Activated naive CD4-positive, alpha-beta T cell (primary cell): Measurements from ENCODE around the gene MAPK12.

Experiments
- DNase-seq, 4 experiments: peaks; one replicate each; lab custom pipeline; 2025; lab: John Stamatoyannopoulos, UW

Gene MAPK12

GRCh38 chr22:50252082-50253045, 9.1 kb downstream of the MAPK12 start:
- DNase-seq: peak; percentile 33 to 68 (median 45)

GRCh38 chr22:50251477-50252081, 9.9 kb downstream of the MAPK12 start:
- no peak for DNase-seq

DNA sequence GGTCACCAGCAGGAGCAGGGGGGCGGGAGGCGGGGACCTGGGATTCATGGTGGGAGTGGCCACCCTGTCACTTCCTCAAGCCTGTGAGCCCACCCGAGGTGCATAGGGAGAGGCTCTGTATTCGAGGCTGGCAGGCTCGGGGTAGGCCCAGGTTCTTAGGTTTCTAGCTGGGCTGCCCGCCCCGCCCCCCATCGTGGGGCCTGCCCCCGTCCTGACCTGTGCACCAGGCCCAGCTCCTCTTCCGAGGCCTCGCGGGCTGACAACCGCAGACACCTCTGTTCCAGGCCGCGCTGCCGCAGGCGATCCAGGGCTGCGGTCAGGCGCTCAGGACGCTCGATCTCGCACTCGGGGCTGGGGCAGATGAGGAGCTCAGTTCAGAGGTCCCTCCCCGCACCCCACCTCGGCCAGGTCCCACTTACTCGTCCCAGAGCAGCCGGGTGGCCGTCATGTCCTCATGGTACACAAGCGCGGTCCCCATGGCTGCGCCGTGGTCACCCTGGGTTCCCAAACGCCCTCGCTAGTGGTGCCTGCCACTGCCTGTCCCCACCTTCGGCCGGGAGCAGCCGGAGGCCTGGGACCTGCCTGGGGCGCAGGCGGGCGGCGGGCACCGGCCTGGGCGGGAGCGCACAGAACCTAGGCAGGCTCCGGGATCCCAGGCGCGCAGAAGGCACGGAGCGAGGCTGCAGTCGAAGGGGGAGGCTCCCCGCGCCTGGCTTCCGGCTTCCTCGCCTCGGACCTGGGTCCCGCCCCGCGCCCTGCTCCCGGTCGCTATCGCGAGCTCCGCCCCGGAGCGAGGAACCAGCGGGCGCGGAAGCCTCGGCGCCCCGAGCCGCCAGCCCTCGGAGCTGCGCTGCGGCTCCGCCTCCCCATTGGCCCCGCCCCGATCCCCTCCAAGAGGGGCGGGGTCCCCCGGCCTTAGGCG, 10.7 kb downstream of the MAPK12 start, which contains the start of gene HDAC10:
Gene HDAC10, minus strand, starts transcription at position 711 of the 922 bp plus-strand sequence. Its CDS starts 233 bp downstream, at position 478.
- DNase-seq: peak in 3 of 4 experiments; percentile 47 to 77 (median 60)

GRCh38 chr22:50250249-50250554, 11.3 kb downstream of the MAPK12 start:
- no peak for DNase-seq

DNA sequence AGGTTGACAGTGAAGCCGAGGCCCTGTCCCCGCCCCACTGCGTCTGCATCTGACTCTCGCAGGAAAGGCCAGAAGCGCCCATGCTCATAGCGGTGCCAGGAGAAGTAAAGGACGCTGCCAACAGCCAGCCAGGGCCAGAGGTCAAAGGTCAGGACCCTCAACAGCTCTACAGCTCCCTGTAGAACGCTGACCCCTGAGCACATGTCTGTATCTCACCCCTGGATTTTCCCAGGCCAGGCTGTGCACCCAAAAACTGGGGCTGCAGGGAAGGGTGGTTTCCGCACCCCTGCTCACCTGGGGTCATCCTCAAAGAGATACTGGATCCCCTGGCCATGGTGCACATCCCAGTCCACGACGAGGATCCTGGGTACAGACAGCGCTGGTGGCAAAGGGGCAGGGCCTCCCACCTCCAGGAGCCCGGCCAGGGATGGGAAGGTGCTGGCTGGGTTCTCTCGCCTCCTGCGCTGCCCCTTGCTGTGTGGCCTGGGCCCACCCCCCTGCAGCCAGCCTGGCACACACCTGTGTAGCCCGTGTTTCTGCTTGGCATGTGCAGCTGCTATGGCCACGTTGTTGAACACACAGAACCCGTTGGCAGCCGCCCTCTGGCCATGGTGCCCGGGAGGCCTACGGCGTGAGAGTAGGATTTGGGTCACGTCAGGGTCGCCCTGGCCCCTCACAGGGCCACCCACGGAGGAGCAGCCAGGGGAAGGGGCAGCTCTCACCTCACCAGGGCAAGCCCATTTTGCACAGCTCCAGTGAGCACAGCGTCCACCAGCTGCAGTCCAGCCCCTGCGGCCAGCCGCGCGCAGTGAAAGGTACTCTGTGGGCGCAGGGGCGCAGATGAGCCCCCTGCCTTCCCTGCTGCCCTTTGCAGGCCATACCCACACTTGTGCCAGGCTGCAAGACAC, 11.9 kb downstream of the MAPK12 start:
- no peak for DNase-seq

GRCh38 chr22:50248196-50249081, 13.0 kb downstream of the MAPK12 start:
- DNase-seq: no peak

GRCh38 chr22:50247748-50248147, 13.7 kb downstream of the MAPK12 start:
- peak in 1 of 4 experiments; percentile 15 for DNase-seq

GRCh38 chr22:50246242-50247175, 15.0 kb downstream of the MAPK12 start:
- DNase-seq: no peak

DNA sequence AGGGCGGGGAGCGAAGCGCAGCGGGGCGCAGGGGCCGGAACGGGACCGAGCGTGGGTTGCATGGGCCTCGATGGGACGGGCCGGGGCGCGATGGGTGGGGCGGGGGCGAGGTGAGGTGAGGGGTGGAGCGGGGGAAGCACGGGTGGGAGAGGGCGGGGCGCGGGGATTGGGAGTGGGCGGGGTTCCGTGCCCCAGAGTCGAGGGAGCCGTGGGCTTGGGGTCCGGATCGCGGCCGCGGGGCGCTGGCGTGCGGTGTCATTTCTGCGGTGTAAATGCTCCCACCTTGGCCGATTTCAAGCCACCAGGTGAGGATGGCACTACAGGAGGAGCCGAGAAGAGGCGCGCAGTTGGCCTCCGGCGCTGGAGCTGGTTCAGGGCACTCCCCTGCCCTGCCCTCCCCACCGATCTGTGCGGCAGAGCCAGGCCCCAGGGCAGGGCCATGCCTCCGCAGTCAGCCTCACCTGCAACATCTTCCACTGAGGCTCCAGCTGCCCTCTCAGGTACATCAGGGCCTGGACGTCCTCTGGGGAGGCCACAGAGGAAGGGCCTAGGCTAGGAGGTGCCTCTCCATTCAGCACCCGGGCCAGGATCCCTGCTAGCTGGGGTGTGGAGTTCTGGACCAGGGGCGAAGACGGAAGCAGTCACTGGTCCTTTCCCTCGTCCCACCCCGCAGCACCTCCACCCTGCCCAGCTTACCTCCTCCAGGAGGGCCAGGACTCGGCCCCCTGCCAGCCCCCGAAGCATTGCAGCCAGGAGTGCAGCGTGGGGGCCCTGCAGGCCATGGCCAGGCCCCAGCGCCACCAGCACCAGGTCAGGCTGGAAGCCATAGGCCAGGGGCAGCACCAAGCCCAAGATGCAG, 16.0 kb downstream of the MAPK12 start:
- peak in 2 of 4 experiments; percentile 53 to 77 for DNase-seq

GRCh38 chr22:50244420-50245213, 16.9 kb downstream of the MAPK12 start, which contains the start of gene TUBGCP6:
Gene TUBGCP6 (minus strand): TSS chr22:50245023. CDS start chr22:50244459, 564 bp downstream.
- DNase-seq: peak; percentile 72 to 87 (median 80)

- no peak for DNase-seq
These were observed 17.6 kb downstream of the MAPK12 start for GRCh38 chr22:50243685-50244419.

- DNase-seq: no peak
These were observed 19.0 kb downstream of the MAPK12 start for GRCh38 chr22:50242406-50242949.

GRCh38 chr22:50238755-50239154, 22.7 kb downstream of the MAPK12 start:
- no peak for DNase-seq

DNA sequence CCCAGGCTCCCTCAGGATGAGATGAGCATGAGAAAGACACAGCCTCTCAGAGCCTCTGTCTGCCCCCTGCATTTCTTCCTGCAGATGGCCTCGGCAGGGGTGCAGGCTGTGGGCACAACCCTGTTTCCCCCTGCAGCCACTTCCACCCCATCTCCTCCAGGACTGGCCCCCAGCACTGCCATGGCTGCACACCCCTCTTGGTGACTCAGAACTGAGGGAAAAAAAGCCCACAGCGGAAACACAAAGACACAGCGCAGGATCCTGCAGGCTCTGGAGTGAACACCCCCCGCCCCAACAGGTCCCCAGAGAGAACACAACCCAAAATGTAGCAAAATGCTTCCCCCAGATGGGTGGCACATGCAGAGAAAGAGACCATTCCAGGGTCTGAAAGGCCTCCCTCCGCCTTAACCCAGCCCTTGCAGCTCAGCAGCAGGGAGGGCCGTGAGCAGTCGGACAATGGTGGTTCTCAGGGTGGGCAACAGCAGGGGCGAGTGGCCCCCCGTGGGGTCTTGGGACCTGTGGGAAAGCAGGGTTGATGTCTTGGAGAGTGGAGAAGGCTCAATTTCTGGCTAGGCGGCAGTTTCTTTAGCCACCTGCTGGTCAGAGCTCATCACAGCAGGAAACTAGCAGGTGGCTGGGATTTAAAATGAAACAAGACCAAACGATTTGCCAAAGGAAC, 24.6 kb downstream of the MAPK12 start:
- no peak for DNase-seq

DNA sequence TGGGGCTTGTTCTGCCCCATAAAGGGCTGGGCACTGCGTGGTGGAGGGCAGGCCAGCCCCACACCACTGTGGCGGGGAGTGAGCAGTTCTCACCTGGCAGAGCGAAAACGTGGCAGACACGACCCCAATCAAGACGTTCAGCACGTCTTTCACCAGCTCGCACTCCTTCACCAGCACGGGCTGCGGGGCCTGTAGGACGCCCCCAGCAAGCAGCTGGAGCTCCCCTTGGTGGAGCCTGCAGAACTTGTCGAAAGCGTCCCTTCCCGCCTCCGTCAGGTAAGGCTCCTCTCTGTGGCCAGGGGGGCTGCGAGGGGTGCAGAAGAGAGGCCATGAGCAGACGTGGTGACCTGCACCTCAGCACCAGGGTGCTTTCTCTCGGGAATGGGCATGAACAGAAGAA, 28.3 kb downstream of the MAPK12 start:
- DNase-seq: no peak
